Urothelium cell line (cell line): ENCODE results near the gene FPR1.
A peak's percentile ranks its signal among the peaks of the same experiment; 100 is the strongest.
"Not testable (repeated sequence)": the region's sequence is repeated elsewhere in the genome, so short reads cannot be mapped to it uniquely, and the experiment has no call there.

Experiments
- DNase-seq: peaks from one replicate; pipeline ENCODE4 v3.0.0; 2011; ENCODE audit warnings: low spot score, mixed read lengths
- FAIRE-seq: peaks from 2 replicates; lab custom pipeline; 2011; peaks lifted over from hg19 to GRCh38; lab: Jason Lieb, UNC

The FPR1 gene

GRCh38 chr19:51739466-51740213 is 12.0 kb downstream of the FPR1 start:
- no peak for FAIRE-seq
- no peak for DNase-seq

GRCh38 chr19:51738523-51738922 is 13.2 kb downstream of the FPR1 start:
- not testable (repeated sequence) for FAIRE-seq

DNA sequence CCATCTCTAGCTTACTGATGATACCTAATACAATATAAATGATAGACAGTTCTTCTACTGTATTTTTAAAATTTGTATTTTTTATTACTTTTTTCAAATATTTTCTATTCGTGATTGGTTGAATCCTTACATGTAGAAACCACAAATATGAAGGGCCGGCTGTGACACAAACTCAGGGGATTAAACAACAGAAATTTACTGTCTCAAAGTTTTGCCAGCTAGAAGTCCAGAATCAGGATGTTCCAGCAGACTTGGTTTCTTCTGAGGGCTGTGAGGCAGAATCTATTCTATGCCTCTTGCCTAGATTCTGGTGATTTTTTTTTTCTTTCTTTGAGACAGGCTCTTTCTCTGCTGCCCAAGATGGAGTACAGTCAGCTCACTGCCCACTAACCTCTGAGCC is 13.8 kb downstream of the FPR1 start:
- FAIRE-seq (no peak), DNase-seq (no peak)

More at GRCh38 chr19:51738523-51738922, 13.2 kb downstream of the FPR1 start:
- not testable (repeated sequence) for DNase-seq

DNA sequence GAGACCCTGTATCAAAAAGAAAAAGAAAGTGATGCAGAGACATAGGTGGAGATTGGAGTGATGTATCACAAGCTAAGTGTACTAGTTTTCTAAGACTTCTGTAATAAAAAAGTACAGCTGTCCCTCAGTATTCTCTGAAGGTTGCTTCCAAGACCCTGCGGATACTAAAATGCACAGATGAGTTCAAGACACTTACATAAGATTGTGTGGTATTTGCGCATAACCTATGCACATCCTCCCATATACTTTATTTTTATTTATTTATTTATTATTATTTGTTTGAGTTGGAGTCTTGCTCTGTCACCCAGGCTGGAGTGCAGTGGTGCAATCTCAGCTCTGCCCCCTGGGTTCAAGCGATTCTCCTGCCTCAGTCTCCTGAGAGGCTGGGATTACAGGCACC is 14.3 kb downstream of the FPR1 start:
- FAIRE-seq (no peak), DNase-seq (no peak)

GRCh38 chr19:51735759-51736449 is 15.8 kb downstream of the FPR1 start:
- DNase-seq, result peak; percentile 49

GRCh38 chr19:51733742-51734522 is 17.7 kb downstream of the FPR1 start:
- FAIRE-seq, result no peak
- DNase-seq, result no peak

More at GRCh38 chr19:51735759-51736449, 15.8 kb downstream of the FPR1 start:
- FAIRE-seq, result no peak

DNA sequence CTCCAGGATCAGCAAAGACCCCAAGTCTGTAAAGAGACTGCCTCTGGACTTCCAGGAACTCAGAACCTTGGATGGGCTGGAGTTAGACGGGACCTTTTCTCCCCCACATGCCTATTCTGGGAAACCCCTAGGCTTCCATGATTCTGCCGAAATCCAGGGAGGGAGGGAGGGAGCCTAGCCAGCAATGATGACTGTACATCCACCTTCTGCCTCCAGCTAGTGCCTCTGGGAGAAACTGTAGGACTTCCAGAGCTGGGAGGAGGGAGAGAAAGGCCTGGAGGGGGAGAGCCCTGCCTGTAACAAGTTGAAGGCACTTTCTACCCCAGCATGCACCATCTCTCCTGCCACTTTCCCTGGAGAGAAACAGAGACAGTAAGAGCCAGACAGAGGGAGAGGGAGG is 21.9 kb downstream of the FPR1 start:
- DNase-seq (no peak), FAIRE-seq (no peak)

- peak; percentile 36 for DNase-seq
- FAIRE-seq, result no peak
Measured at GRCh38 chr19:51727349-51727880, 24.3 kb downstream of the FPR1 start.

- peak; percentile 68 for DNase-seq
- FAIRE-seq, result no peak
Measured at GRCh38 chr19:51726049-51726448, 25.6 kb downstream of the FPR1 start.

- FAIRE-seq, result no peak
- DNase-seq, result no peak
Measured at GRCh38 chr19:51724543-51724942, 27.1 kb downstream of the FPR1 start.

DNA sequence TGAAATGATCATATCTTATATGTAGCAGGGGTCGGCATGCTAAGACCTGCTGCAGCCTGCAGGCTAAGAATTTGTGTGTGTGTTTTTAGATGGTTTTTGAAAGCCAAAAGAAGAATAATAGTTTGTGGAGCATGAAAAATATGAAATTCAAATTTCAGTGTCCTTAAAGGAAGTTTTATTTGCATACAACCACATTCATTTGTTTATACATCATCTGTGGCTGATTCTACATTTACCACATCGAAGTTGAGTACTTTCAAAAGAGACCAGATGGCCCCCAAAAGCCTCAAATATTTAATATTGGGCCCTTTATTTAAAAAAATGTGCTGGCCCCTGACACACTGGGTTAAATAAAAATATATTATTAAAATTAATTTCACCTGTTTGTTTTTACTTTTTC is 29.2 kb downstream of the FPR1 start:
- DNase-seq (no peak), FAIRE-seq (no peak)

DNA sequence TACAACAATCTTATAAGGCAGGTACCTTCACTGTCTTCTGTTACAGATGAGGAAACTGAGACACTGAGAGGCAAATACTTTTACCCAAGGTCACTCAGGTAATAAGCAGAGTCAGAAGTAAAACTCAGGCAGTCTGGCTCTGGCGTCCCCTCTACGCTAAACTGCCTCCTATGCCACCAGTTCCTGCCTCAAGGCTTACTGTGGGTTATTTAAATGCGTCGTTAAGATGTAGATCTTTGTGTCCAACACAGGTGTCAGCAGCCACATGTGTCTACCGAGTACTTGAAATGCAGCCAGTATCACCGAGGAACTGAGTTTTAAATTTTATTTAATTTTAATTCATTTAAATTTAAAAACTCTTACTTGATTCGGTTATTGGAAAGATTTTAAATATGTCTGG is 29.8 kb downstream of the FPR1 start:
- FAIRE-seq (no peak), DNase-seq (no peak)

DNA sequence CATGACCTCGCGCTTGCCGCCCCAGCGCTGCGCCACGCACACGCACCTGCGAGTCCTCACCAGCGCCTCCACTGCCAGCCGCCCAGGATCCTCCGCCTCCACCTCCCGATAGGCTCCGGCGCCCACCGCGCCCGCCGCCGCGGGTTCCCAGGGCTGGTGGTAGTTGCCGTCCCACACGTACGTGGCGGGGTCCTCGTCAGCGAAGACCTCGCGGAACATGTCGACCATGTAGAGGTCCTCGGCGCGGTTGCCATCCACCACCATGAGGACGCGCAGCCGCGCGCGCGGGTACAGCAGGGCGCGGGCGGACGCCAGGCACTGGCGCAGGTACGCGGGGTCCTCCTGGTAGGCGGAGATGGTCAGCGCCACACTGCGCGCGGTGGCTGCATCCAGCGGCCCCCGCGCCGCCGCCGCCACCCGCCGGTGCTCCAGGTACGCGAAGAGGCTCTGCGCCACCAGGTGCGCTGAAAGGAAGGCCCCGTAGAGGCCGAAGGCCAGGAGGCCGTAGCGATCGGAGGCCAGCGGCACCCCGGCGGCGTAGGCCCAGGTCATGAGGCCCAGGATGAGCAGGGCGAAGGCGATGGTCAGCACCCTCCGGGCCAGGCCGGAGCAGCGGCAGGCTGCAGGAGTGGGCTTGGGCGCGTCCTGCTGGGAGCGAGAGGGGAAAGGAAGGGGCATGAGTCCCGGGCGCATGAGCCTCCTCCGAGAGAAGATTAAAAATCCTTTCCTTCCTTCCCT is 32.3 kb downstream of the FPR1 start:
- FAIRE-seq (no peak), DNase-seq (no peak)

- DNase-seq (no peak), FAIRE-seq (no peak)
Measured at GRCh38 chr19:51716925-51717324, 34.8 kb downstream of the FPR1 start.

DNA sequence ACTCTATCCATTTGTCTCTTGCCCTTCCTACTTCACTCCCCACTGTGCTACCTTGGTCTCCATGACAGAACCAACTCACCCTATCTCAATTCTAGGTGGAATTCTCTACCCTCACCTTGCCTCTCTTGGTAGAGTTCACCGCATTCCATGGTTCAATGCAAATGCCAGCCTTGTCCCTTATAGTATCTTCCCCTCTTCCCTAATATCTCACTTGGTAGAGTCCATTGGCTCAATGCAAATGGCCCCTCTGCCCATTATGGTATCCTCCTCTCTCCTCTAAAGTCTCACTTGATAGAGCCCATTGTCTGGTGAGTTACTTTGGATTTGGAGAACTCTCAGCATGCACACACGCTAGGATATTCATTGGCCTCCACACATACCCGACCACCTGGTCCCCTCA is 35.8 kb downstream of the FPR1 start:
- FAIRE-seq, result no peak

GRCh38 chr19:51714848-51715247 is 36.8 kb downstream of the FPR1 start:
- FAIRE-seq, result peak; percentile 35

More for the DNA sequence above, 35.8 kb downstream of the FPR1 start:
- no peak for DNase-seq

DNA sequence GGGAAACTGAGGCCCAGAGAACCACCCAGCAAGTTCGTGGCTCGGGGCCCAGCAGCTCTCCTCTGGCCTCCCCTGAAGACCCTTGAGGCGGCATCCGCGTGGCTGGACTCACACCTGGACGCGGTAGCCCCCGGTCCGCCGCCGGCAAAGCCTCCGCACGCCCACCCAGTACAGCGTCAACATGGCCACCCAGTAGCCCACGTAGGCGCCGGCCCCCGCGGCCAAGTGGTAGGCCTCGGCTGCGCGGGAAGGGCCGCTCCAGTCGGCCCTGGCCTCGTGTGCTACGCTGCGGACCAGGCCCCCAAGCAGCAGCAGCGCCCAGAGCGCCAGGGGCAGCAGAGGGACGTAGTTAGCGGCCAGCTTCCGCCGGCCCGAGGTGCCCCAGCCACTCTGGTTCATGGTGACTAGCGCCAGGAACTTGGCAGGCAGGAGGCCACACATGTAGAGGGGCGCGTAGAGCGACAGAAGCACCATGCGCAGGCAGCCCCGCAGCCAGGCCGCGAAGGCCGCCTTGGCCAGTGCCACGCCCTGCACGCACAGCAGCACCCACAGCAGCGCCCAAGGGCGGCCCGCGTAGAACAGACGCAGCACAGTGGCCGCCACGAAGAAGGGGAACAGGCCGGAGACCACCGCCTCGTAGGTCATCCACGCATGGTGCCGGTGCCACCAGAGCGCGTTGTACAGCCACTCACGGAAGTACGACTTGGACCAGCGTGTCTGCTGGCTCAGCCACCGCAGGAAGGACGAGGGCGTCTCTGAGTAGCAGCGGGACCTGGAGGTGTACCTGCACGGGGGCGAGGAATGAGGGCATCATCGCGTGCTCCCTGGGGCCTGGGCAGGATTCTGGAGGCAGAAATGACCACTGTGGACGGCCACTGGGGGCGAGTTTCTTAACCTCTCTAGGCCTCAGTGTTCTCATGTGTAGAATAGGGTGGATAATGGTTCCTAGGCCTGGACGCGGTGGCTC is 38.1 kb downstream of the FPR1 start:
- no peak for DNase-seq
- FAIRE-seq, result no peak

More at GRCh38 chr19:51714848-51715247, 36.8 kb downstream of the FPR1 start:
- no peak for DNase-seq

DNA sequence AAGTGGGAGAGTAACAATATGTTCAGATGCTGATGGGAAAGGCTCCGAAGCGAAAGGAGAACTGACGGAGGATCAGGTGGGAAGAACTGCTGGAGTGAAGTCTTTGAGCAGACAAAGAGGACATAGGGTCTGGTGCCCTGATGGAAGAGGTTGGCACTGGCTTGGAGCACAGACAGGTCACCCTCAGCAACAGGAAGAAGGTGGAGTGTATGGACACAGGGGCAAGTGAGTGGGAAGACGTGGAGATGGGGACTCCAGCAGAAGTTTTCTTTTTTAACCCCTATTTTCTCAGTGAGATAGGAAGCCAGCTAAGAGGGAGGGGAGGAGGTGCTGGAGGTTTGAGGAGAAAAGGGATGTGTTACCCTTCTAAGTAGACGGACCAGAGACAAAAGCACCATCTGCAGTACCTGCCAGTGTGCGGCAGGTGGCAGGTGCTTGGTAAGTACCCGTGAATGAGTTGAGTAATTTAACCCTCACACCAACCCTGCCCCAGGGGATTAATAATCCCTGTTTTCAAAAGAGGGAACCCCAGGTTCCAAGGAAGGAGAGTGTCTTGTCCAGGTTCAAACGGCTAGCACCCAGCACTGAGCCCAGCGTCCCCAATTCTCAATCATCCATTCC is 39.1 kb downstream of the FPR1 start:
- FAIRE-seq (no peak), DNase-seq (no peak)

DNA sequence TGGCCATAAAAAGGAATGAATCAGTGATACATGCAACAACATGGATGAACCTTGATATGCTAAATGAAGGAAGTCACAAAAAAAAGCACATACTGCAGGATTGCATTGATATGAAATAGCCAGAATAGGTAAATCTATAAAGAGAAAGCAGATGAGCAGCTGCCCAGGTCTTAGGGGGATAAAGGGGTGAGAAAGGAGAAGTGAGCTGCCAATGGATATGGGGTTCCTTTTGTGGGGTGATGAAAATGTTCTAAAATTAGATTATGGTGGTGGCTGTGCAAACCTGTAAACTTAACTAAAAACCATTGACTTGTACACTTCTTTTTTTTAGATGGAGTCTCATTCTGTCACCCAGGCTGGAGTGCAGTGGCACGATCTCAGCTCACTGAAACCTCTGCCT is 40.0 kb downstream of the FPR1 start:
- FAIRE-seq, result no peak
- no peak for DNase-seq
